WTC11 (cell line): ENCODE data around the gene ZNHIT2.

Experiments
- ELF4 ChIP-seq: sonication (generic); formaldehyde crosslinking; IDR thresholded peaks from 2 replicates; pipeline ENCODE4 v1.8.1; 2022; ENCODE audit warnings: low read depth, mild to moderate bottlenecking, moderate library complexity, missing genetic modification reagents
- FOXP4 ChIP-seq: sonication (generic); formaldehyde crosslinking; IDR thresholded peaks from 2 replicates; pipeline ENCODE4 v1.8.0; 2022; ENCODE audit warnings: mild to moderate bottlenecking, missing genetic modification reagents
- NR1H2 ChIP-seq: sonication (generic); formaldehyde crosslinking; IDR thresholded peaks from 2 replicates; pipeline ENCODE4 v1.9.0; 2021; ENCODE audit warnings: mild to moderate bottlenecking, moderate library complexity, missing genetic modification reagents
- SMAD3 ChIP-seq: sonication (generic); formaldehyde crosslinking; IDR thresholded peaks from 2 replicates; pipeline ENCODE4 v1.8.0; 2022; ENCODE audit warnings: missing genetic modification reagents, mild to moderate bottlenecking, borderline replicate concordance
- ZNF263 ChIP-seq: sonication (generic); formaldehyde crosslinking; IDR thresholded peaks from 2 replicates; pipeline ENCODE4 v1.8.1; 2022; ENCODE audit warnings: low read depth, mild to moderate bottlenecking, moderate library complexity, missing genetic modification reagents
- TF ChIP-seq, protein P1 (sequence below): fragments of 200-600 bp; IDR thresholded peaks from 2 replicates; pipeline ENCODE4 v1.8.0; 2022; ENCODE audit warnings: antibody characterized with exemption
- TF ChIP-seq, protein P2 (sequence below): sonication (generic); formaldehyde crosslinking; IDR thresholded peaks from 2 replicates; pipeline ENCODE4 v1.8.1; 2022; ENCODE audit warnings: mild to moderate bottlenecking, missing genetic modification reagents, moderate library complexity, borderline replicate concordance
- TF ChIP-seq, protein P3 (sequence below): sonication (generic); formaldehyde crosslinking; conservative IDR thresholded peaks from 2 replicates; pipeline ENCODE4 v1.8.1; 2022; ENCODE audit warnings: mild to moderate bottlenecking, missing genetic modification reagents
- TF ChIP-seq, protein P4 (sequence below): sonication (generic); formaldehyde crosslinking; IDR thresholded peaks from 2 replicates; pipeline ENCODE4 v1.8.0; 2023; ENCODE audit warnings: missing genetic modification reagents
- TF ChIP-seq, protein P5 (sequence below): sonication (generic); formaldehyde crosslinking; IDR thresholded peaks from 2 replicates; pipeline ENCODE4 v1.8.0; 2022; ENCODE audit warnings: mild to moderate bottlenecking, missing genetic modification reagents
- TF ChIP-seq, protein P6 (sequence below): sonication (generic); formaldehyde crosslinking; IDR thresholded peaks from 2 replicates; pipeline ENCODE4 v1.8.0; 2022; ENCODE audit warnings: missing genetic modification reagents

DNA sequence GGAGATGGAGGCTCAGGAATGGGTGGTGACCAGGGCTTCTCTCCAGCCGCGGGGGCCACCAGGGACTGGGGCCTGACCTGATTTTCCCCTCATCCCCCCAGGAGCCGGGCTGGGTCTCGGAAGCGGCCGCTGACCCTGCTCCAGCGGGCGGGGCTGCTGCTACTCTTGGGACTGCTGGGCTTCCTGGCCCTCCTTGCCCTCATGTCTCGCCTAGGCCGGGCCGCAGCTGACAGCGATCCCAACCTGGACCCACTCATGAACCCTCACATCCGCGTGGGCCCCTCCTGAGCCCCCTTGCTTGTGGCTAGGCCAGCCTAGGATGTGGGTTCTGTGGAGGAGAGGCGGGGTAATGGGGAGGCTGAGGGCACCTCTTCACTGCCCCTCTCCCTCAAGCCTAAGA lies 29.7 kb downstream of the ZNHIT2 start:
- TF ChIP-seq, protein P1, sequence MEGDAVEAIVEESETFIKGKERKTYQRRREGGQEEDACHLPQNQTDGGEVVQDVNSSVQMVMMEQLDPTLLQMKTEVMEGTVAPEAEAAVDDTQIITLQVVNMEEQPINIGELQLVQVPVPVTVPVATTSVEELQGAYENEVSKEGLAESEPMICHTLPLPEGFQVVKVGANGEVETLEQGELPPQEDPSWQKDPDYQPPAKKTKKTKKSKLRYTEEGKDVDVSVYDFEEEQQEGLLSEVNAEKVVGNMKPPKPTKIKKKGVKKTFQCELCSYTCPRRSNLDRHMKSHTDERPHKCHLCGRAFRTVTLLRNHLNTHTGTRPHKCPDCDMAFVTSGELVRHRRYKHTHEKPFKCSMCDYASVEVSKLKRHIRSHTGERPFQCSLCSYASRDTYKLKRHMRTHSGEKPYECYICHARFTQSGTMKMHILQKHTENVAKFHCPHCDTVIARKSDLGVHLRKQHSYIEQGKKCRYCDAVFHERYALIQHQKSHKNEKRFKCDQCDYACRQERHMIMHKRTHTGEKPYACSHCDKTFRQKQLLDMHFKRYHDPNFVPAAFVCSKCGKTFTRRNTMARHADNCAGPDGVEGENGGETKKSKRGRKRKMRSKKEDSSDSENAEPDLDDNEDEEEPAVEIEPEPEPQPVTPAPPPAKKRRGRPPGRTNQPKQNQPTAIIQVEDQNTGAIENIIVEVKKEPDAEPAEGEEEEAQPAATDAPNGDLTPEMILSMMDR: no peak
- no peak for TF ChIP-seq FOXP4 (CRISPR knock-in tag)
- TF ChIP-seq ZNF263: no peak
- no peak for TF ChIP-seq ELF4 (CRISPR knock-in tag)
- TF ChIP-seq, protein P2, sequence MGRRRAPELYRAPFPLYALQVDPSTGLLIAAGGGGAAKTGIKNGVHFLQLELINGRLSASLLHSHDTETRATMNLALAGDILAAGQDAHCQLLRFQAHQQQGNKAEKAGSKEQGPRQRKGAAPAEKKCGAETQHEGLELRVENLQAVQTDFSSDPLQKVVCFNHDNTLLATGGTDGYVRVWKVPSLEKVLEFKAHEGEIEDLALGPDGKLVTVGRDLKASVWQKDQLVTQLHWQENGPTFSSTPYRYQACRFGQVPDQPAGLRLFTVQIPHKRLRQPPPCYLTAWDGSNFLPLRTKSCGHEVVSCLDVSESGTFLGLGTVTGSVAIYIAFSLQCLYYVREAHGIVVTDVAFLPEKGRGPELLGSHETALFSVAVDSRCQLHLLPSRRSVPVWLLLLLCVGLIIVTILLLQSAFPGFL: no peak
- TF ChIP-seq, protein P3, sequence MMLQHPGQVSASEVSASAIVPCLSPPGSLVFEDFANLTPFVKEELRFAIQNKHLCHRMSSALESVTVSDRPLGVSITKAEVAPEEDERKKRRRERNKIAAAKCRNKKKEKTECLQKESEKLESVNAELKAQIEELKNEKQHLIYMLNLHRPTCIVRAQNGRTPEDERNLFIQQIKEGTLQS (CRISPR knock-in tag): no peak
- no peak for TF ChIP-seq NR1H2 (CRISPR knock-in tag)
- TF ChIP-seq, protein P4, sequence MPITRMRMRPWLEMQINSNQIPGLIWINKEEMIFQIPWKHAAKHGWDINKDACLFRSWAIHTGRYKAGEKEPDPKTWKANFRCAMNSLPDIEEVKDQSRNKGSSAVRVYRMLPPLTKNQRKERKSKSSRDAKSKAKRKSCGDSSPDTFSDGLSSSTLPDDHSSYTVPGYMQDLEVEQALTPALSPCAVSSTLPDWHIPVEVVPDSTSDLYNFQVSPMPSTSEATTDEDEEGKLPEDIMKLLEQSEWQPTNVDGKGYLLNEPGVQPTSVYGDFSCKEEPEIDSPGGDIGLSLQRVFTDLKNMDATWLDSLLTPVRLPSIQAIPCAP (CRISPR knock-in tag): no peak
- no peak for TF ChIP-seq SMAD3
- TF ChIP-seq, protein P5, sequence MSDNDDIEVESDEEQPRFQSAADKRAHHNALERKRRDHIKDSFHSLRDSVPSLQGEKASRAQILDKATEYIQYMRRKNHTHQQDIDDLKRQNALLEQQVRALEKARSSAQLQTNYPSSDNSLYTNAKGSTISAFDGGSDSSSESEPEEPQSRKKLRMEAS (CRISPR knock-in tag): no peak
- TF ChIP-seq, protein P6, sequence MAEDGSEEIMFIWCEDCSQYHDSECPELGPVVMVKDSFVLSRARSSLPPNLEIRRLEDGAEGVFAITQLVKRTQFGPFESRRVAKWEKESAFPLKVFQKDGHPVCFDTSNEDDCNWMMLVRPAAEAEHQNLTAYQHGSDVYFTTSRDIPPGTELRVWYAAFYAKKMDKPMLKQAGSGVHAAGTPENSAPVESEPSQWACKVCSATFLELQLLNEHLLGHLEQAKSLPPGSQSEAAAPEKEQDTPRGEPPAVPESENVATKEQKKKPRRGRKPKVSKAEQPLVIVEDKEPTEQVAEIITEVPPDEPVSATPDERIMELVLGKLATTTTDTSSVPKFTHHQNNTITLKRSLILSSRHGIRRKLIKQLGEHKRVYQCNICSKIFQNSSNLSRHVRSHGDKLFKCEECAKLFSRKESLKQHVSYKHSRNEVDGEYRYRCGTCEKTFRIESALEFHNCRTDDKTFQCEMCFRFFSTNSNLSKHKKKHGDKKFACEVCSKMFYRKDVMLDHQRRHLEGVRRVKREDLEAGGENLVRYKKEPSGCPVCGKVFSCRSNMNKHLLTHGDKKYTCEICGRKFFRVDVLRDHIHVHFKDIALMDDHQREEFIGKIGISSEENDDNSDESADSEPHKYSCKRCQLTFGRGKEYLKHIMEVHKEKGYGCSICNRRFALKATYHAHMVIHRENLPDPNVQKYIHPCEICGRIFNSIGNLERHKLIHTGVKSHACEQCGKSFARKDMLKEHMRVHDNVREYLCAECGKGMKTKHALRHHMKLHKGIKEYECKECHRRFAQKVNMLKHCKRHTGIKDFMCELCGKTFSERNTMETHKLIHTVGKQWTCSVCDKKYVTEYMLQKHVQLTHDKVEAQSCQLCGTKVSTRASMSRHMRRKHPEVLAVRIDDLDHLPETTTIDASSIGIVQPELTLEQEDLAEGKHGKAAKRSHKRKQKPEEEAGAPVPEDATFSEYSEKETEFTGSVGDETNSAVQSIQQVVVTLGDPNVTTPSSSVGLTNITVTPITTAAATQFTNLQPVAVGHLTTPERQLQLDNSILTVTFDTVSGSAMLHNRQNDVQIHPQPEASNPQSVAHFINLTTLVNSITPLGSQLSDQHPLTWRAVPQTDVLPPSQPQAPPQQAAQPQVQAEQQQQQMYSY: no peak
